HG03469 (cell line): ENCODE results near the gene AMBRA1.

Experiments
- ATAC-seq: cut with Tn5 transposase; IDR thresholded peaks from one replicate; pipeline ENCODE4 v1.9.1; 2021; ENCODE audit warnings: mild to moderate bottlenecking, moderate library complexity, moderate number of reproducible peaks; ENCODE audit not compliant: unreplicated experiment

Gene AMBRA1

GRCh38 chr11:46356924-46357482 lies 236.8 kb downstream of the AMBRA1 start:
- no peak for ATAC-seq

- ATAC-seq, result no peak
These were observed 240.1 kb downstream of the AMBRA1 start for GRCh38 chr11:46353698-46354097.

- no peak for ATAC-seq
These were observed 241.6 kb downstream of the AMBRA1 start for GRCh38 chr11:46352063-46352841.

GRCh38 chr11:46351606-46352005 lies 242.2 kb downstream of the AMBRA1 start:
- no peak for ATAC-seq

GRCh38 chr11:46351148-46351547 lies 242.7 kb downstream of the AMBRA1 start:
- no peak for ATAC-seq

GRCh38 chr11:46350695-46351094 lies 243.1 kb downstream of the AMBRA1 start:
- ATAC-seq, result no peak

GRCh38 chr11:46348566-46349401 lies 245.0 kb downstream of the AMBRA1 start:
- ATAC-seq, result no peak

GRCh38 chr11:46347637-46348311 lies 246.0 kb downstream of the AMBRA1 start:
- no peak for ATAC-seq

- ATAC-seq, result peak; percentile 41
These were observed 246.8 kb downstream of the AMBRA1 start, which contains the start of gene DGKZ for GRCh38 chr11:46346886-46347636. Gene DGKZ (plus strand): TSS chr11:46347463. CDS start chr11:46347660, 197 bp downstream.
